ENCODE data around the gene MOCS2.

DNA sequence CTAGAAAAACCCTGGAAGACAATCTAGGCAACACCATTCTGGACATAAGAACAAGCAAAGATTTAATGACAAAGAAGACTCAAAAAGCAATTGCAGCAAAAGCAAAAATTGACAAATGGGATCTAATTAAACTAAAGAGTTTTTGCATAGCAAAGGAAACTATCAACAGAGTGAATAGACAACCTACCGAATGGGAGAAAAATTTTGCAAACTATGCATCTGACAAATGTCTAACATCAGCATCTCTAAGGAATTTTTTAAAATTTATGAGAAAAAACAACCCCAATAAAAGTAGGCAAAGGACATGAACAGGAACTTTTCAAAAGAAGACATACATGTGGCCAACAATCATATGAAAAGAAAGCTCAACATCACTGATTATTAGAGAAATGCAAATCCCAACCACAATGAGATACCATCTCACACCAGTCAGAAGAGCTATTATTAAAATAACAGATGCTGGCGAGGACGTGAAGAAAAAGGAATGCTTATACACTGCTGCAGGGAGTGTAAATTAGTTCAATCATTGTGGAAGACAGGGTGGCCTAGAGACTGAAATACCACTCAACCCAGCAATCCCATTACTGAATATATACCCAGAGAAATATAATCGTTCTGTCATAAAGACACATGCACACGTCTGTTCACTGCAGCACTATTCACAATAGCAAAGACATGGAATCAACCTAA, 3.8 kb downstream of the MOCS2 start:
- no peak for TF ChIP-seq CBFB (CRISPR knock-in tag; IDR thresholded peaks at IDR 0.05; ENCODE audit: low read depth)
- no peak for TF ChIP-seq ZNF532 (CRISPR knock-in tag; IDR thresholded peaks at IDR 0.05; ENCODE audit: borderline replicate concordance)
- TF ChIP-seq, protein P1, sequence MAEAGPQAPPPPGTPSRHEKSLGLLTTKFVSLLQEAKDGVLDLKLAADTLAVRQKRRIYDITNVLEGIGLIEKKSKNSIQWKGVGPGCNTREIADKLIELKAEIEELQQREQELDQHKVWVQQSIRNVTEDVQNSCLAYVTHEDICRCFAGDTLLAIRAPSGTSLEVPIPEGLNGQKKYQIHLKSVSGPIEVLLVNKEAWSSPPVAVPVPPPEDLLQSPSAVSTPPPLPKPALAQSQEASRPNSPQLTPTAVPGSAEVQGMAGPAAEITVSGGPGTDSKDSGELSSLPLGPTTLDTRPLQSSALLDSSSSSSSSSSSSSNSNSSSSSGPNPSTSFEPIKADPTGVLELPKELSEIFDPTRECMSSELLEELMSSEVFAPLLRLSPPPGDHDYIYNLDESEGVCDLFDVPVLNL (CRISPR knock-in tag; IDR thresholded peaks at IDR 0.05; ENCODE audit: borderline replicate concordance, low read depth), result no peak
- no peak for TF ChIP-seq TCF7 (CRISPR knock-in tag; IDR thresholded peaks at IDR 0.05; ENCODE audit: low read depth)
- TF ChIP-seq, protein P2, sequence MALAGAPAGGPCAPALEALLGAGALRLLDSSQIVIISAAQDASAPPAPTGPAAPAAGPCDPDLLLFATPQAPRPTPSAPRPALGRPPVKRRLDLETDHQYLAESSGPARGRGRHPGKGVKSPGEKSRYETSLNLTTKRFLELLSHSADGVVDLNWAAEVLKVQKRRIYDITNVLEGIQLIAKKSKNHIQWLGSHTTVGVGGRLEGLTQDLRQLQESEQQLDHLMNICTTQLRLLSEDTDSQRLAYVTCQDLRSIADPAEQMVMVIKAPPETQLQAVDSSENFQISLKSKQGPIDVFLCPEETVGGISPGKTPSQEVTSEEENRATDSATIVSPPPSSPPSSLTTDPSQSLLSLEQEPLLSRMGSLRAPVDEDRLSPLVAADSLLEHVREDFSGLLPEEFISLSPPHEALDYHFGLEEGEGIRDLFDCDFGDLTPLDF (CRISPR knock-in tag; IDR thresholded peaks at IDR 0.05), result no peak
- no peak for TF ChIP-seq ELF4 (CRISPR knock-in tag; IDR thresholded peaks at IDR 0.05; ENCODE audit: low read depth)
- TF ChIP-seq, protein P3, sequence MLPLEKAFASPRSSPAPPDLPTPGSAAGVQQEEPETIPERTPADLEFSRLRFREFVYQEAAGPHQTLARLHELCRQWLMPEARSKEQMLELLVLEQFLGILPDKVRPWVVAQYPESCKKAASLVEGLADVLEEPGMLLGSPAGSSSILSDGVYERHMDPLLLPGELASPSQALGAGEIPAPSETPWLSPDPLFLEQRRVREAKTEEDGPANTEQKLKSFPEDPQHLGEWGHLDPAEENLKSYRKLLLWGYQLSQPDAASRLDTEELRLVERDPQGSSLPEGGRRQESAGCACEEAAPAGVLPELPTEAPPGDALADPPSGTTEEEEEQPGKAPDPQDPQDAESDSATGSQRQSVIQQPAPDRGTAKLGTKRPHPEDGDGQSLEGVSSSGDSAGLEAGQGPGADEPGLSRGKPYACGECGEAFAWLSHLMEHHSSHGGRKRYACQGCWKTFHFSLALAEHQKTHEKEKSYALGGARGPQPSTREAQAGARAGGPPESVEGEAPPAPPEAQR (CRISPR knock-in tag; IDR thresholded peaks at IDR 0.05), result no peak

All from WTC11 (cell line).